ENCODE data around the gene BEND6. TPM values are rescaled to one million over a fixed set of nuclear protein-coding genes. Genes with fewer than 3 reads are reported as not detected.

The BEND6 gene
- total and polyA plus RNA-seq, 2 of the 4 experiments (the other 2 are of a cell fraction) = 4.1 to 9.7 TPM

DNA sequence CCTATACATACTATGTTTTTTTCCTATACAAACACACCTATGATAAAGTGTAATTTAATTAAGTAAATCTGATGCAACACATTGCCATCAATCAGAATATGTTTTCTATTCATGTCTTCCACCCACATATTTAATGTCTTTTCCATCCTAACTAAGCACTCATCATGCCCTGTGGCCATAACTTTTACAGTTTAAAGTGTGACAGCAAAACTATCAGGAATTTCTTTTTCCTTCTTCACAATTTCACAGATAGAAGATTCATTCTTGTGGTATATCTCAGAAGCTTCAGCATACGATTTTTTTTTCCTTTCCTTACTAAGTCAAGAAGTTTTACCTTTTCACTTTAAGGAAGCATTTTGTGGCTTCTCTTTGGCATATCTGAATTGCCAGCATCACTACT lies 7.0 kb upstream of the BEND6 start:
- ATAC-seq (ENCODE audit: low read depth) (no peak), DNase-seq (no peak)
- no peaks in the 10 kb centered on the region for H3K9me1 ChIP-seq (ENCODE audit: insufficient read depth, low read length)
- H2AK9ac ChIP-seq (replicated peaks; ENCODE audit: low read depth, low read length, poor library complexity) = no peak overlapping the region
- no peak overlapping the region for H4K5ac ChIP-seq (ENCODE audit: low read depth, low read length)
- no peak overlapping the region for H4K91ac ChIP-seq (ENCODE audit: insufficient read depth, low read depth, low read length)
- no CpG with 5 or more reads among the region's 1 CpG for WGBS, 2 experiments (ENCODE audit: extremely low coverage in 2 of 2, insufficient read length in 1 of 2)
- no peak overlapping the region for H3K27ac ChIP-seq (ENCODE audit: insufficient read depth, low read length)
- peaks cover 8 to 24% of the 10 kb centered on the region in 2 experiments; a peak in 3 of 4 replicates for H3K79me1 ChIP-seq (ENCODE audit: low read depth in 1 of 2, low read length in 2 of 2)
- intact Hi-C loops (cut with micrococcal nuclease) (no loop called here), in situ Hi-C loops (cut with MboI; ENCODE audit: low sequenced_read_pairs) (no loop called here), dilution Hi-C loops (cut with HindIII; ENCODE audit: low sequenced_read_pairs, unreplicated experiment) (no loop called here)
- H2BK5ac ChIP-seq (ENCODE audit: low read depth, low read length, poor library complexity, severe bottlenecking) = no peak overlapping the region
- CTCF ChIA-PET = interaction anchor here (0.7 to 1.1 kb wide), 2 partner anchors 43 to 73 kb away, joined by 3 to 4 read pairs; no protein-coding TSS in a partner anchor
- H3K14ac ChIP-seq (replicated peaks; ENCODE audit: low read depth, low read length) = no peak overlapping the region
- H4K8ac ChIP-seq (ENCODE audit: low read depth in 2 of 2, low read length in 2 of 2) = no peak overlapping the region
- TF ChIP-seq ELK1 (IDR thresholded peaks at IDR 0.05; ENCODE audit: borderline replicate concordance, low read depth, low read length) (no peak), MAZ (IDR thresholded peaks at IDR 0.05; ENCODE audit: borderline replicate concordance, low read depth, low read length) (no peak), SMC3 (IDR thresholded peaks at IDR 0.05; ENCODE audit: low read depth, low read length) (no peak), RAD21 (IDR thresholded peaks at IDR 0.05; ENCODE audit: low read length) (no peak), FOS (IDR thresholded peaks at IDR 0.05; ENCODE audit: low read depth, low read length) (no peak), MAFK (IDR thresholded peaks at IDR 0.05; ENCODE audit: low read depth, low read length) (no peak), BHLHE40 (IDR thresholded peaks at IDR 0.05; ENCODE audit: low read depth, low read length) (no peak), POLR2A (IDR thresholded peaks at IDR 0.05; ENCODE audit: low read depth, low read length) (no peak), RCOR1 (IDR thresholded peaks at IDR 0.05; ENCODE audit: insufficient replicate concordance, low read length) (no peak), MXI1 (IDR thresholded peaks at IDR 0.05; ENCODE audit: borderline replicate concordance, low read depth, low read length) (no peak), CHD1 (IDR thresholded peaks at IDR 0.05; ENCODE audit: low read depth, low read length) (no peak), NFE2L2 (IDR thresholded peaks at IDR 0.05; ENCODE audit: low read depth, low read length) (no peak), RFX5 (IDR thresholded peaks at IDR 0.05; ENCODE audit: low read depth, low read length) (no peak), CEBPB (IDR thresholded peaks at IDR 0.05; ENCODE audit: low read depth, low read length) (no peak)
- TF ChIP-seq, protein P1, sequence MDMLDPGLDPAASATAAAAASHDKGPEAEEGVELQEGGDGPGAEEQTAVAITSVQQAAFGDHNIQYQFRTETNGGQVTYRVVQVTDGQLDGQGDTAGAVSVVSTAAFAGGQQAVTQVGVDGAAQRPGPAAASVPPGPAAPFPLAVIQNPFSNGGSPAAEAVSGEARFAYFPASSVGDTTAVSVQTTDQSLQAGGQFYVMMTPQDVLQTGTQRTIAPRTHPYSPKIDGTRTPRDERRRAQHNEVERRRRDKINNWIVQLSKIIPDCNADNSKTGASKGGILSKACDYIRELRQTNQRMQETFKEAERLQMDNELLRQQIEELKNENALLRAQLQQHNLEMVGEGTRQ (IDR thresholded peaks at IDR 0.05; ENCODE audit: low read depth, low read length) = no peak
- TF ChIP-seq, protein P2, sequence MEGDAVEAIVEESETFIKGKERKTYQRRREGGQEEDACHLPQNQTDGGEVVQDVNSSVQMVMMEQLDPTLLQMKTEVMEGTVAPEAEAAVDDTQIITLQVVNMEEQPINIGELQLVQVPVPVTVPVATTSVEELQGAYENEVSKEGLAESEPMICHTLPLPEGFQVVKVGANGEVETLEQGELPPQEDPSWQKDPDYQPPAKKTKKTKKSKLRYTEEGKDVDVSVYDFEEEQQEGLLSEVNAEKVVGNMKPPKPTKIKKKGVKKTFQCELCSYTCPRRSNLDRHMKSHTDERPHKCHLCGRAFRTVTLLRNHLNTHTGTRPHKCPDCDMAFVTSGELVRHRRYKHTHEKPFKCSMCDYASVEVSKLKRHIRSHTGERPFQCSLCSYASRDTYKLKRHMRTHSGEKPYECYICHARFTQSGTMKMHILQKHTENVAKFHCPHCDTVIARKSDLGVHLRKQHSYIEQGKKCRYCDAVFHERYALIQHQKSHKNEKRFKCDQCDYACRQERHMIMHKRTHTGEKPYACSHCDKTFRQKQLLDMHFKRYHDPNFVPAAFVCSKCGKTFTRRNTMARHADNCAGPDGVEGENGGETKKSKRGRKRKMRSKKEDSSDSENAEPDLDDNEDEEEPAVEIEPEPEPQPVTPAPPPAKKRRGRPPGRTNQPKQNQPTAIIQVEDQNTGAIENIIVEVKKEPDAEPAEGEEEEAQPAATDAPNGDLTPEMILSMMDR (conservative IDR thresholded peaks at IDR 0.05; ENCODE audit: low read depth, low read length) = no peak
- POLR2A ChIA-PET (ENCODE audit: unreplicated experiment) = no interaction called here
- H3K4me2 ChIP-seq (ENCODE audit: low read depth, low read length) = no peak overlapping the region
- no peak overlapping the region for H2BK20ac ChIP-seq (ENCODE audit: low read depth, low read length)
- no peaks in the 10 kb centered on the region for H3K27me3 ChIP-seq (ENCODE audit: control insufficient read depth, insufficient read depth, low read length)
- no peak overlapping the region for H3K4ac ChIP-seq (ENCODE audit: low read depth, low read length)
- no peak overlapping the region for H3K18ac ChIP-seq (ENCODE audit: low read depth, low read length)
- H3K9ac ChIP-seq (ENCODE audit: low read depth, low read length) = no peak overlapping the region
- H3K4me1 ChIP-seq (ENCODE audit: control insufficient read depth, insufficient read depth, low read length) = peaks cover 6% of the 10 kb centered on the region
- H2BK15ac ChIP-seq (ENCODE audit: low read depth, low read length) = no peak overlapping the region
- no TSS peak for BruUV-seq (replicated peaks)
- no peak overlapping the region for H2AK5ac ChIP-seq (ENCODE audit: low read depth, low read length)
- H2BK120ac ChIP-seq (ENCODE audit: low read depth, low read length) = no peak overlapping the region
- peaks cover 6% of the 10 kb centered on the region for H3K36me3 ChIP-seq (ENCODE audit: control insufficient read depth, insufficient read depth, low read length)
- H3K56ac ChIP-seq (ENCODE audit: extremely low read depth, insufficient read depth, low read length) = no peak overlapping the region
- H2AFZ ChIP-seq (replicated peaks; ENCODE audit: low read length, poor library complexity) = no peak overlapping the region
- H3K9me3 ChIP-seq (ENCODE audit: control insufficient read depth, insufficient read depth, low read length) = no peaks in the 10 kb centered on the region
- no peaks in the 10 kb centered on the region; the same call in 1 of the 2 replicates for H4K20me1 ChIP-seq (ENCODE audit: insufficient read depth, low read length)
- H3K4me3 ChIP-seq (ENCODE audit: insufficient read depth, low read depth, low read length) = no peak overlapping the region
- no peak overlapping the region for H3K23ac ChIP-seq (ENCODE audit: low read depth, low read length)

Data from IMR-90 (cell line).